GM18519 (cell line): ENCODE data around the gene MMP25.
"Not testable (repeated sequence)": the region's sequence is repeated elsewhere in the genome, so short reads cannot be mapped to it uniquely, and the experiment has no call there.

Source experiments
- ATAC-seq: cut with Tn5 transposase; IDR thresholded peaks from one replicate; pipeline ENCODE4 v1.9.1; 2021; ENCODE audit warnings: mild to moderate bottlenecking, moderate library complexity; ENCODE audit not compliant: unreplicated experiment, low FRiP score

Gene MMP25

GRCh38 chr16:3070608-3071111 lies 24.3 kb downstream of the MMP25 start:
- ATAC-seq: no peak

DNA sequence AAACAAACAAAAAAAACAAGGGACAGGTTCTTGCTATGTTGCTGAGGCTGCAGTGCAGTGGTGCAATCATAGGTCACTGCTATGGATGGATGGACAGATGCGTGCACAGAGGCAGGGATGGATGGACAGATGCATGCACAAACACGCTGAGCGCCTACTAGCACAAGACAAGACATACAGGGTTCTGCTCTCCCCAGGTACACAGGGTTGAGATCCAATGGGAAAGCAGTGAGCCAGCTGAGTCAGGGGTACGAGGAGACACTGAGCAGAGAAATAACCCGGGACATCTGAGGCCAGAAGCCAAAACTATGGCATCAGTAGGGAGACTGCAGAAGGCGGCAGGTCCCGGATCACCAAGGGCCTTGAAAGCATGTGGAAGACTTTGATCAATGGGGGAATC lies 25.3 kb downstream of the MMP25 start:
- no peak for ATAC-seq

DNA sequence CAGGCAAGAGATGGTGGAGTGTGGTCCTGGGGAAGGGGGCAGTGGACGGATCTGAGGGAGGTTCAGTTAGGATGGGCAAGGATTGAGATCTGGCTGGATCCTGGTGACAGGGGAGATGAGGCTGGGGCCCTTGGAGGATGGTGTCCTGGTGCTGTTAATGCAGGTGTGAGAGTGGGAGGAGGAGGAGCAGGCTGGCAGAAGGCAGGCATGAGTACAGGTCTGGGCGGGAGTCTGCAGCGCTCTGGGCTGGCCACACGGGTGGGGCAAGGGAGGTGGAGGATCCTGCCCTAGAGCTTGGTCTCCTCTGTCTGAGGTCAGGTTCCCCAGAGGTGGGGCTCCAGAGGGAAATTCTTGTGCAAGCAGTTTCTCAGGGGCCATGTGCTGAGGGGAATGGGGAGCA lies 25.8 kb downstream of the MMP25 start:
- not testable (repeated sequence) for ATAC-seq

- ATAC-seq: not testable (repeated sequence)
Observed at GRCh38 chr16:3072576-3073263, 26.4 kb downstream of the MMP25 start.

- no peak for ATAC-seq
Observed at GRCh38 chr16:3073448-3073847, 27.1 kb downstream of the MMP25 start.

- no peak for ATAC-seq
Observed at GRCh38 chr16:3074860-3075522, 28.6 kb downstream of the MMP25 start.

GRCh38 chr16:3075523-3075915 lies 29.2 kb downstream of the MMP25 start:
- no peak for ATAC-seq

GRCh38 chr16:3075946-3076345 lies 29.6 kb downstream of the MMP25 start:
- not testable (repeated sequence) for ATAC-seq

GRCh38 chr16:3076577-3076976 lies 30.2 kb downstream of the MMP25 start:
- ATAC-seq: no peak

DNA sequence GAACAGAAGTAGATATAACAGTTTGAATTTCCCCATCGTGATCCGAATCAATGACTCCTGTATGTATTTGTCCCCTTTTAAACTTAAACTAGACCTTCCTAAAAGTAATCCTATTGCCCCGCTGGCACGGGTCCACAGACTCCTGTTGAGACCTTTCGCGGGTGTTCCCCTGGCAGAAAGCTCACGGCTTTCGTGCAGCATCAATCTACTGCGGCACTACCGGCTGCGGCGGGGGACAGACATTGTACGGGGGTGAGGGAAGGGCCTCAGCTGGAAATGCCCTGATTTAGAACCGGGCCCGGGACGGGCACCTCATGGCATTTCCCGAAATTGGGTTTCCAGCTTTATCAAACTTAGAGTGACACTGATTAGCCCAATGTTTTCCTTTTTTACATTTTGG lies 33.7 kb downstream of the MMP25 start:
- no peak for ATAC-seq

GRCh38 chr16:3081957-3082356 lies 35.6 kb downstream of the MMP25 start:
- ATAC-seq: not testable (repeated sequence)

- not testable (repeated sequence) for ATAC-seq
Observed at GRCh38 chr16:3083408-3083807, 37.0 kb downstream of the MMP25 start.

DNA sequence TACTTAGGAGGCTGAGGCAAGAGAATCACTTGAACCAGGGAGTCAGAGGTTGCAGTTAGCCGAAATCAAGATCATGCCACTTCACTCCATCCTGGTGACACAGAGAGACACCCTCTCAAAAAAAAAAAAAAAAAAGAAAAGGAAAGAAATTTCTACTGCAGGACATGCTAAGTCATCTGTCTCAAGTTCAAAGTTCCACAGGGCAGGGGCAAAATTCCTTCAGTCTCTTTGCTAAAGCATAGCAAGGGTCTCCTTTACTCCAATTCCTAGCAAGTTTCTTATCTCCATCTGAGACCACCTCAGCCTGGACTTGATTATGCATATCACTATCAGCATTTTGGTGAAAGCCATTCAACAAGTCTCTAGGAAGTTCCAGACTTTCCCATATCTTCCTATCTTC lies 38.1 kb downstream of the MMP25 start:
- no peak for ATAC-seq

GRCh38 chr16:3084969-3085670 lies 38.8 kb downstream of the MMP25 start:
- ATAC-seq: no peak

DNA sequence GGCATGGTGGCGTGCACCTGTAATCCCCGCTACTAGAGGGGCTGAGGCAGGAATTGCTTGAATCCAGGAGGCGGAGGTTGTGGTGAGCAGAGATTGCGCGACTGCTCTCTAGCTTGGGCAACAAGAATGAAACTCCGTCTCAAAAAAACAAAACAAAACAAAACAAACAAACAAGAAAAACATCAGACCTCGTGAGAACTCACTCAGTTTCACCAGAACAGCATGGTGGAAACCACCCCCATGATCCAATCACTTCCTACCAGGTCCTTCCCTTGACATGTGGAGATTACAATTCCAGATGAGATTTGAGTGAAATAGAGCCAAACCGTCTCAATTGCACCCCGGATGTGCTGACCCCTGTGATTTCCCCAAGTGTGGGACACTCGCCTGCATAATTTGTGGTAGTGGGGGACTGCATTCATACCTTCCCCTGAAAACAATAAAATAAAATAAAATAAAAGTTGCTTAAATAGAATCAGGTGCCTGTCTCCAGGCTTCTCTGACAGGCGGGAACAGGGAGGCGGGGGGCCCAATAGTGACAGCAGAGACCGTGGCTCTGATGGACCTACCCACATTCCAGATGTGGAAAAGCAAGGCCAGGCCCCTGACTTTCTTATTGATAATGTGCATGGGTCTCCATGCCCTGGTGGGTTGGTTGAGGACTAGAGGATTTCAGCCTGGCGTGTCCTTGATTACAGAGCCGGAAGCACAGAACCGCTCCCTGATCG lies 39.7 kb downstream of the MMP25 start:
- no peak for ATAC-seq

DNA sequence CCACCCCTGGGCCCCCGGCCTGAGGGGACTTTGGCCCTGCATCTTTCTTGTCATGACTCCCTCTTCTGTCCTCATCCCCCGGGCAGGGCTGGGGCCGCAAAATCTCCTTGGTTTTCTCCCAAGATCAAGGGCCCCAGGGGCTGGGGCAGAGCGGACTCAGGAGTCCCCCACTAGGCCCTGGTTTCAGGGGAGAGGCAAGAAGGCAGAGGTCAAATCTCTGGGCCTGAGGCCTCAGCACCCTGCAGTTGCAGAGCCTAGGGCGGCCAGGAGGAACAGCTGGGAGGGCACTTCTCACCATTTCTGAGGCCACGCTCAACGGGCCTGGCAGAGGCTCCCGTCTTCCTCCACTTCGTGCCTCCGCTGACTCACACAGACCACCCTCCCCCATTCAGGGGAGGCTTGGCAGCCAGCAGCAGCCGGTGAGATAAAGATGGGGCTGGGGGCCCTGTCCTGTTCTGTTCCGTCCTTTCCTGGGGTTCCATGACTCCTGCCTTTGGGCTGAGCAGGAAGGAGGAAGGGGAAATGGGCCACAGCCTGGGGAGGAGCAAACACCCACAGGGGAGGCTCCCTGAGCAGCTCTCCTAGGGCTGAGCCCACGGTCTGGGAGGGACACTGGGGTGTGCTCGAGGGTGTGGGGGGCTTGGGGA lies 40.4 kb downstream of the MMP25 start:
- ATAC-seq: no peak

GRCh38 chr16:3087243-3088235 lies 41.2 kb downstream of the MMP25 start:
- no peak for ATAC-seq

DNA sequence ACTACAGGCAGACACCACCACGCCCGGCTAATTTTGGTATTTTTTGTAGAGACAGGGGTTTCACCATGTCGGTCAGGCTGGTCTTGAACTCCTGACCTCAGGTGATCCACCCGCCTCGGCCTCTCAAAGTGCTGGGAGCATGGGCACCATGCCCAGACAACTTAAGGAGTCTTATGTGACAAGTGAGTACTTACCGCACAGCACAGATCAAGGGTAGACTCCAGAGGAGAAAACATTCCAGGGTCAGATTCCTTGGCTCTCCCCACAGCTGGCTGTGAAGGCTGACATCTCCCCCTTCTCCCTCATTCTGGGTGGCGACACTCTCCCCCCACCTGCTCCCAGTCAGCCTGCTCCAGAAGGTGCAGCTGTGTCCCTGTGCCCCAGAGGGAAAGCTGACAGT lies 42.1 kb downstream of the MMP25 start:
- no peak for ATAC-seq
